ENCODE measurements around the gene IMPG2.
"Not testable (repeated sequence)": the region's sequence is repeated elsewhere in the genome, so short reads cannot be mapped to it uniquely, and the experiment has no call there.

Gene IMPG2

DNA sequence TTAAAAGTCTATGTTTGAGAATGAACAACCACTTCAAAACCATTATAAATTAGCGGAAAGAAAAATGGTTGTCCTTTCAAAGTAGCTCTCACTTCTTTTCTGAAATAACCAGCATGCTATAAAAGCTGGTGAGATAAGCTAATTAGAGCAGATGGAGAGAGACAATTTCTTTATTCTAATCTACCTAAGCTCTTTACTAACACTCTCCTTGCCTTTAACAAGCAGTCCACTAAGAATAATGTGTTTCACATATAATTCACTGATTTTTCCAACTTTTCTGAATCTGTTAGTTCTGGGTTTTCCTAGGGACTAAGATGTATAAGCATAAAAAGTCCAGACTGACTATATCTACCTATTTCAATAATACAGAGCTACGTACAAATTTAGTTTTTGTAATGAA, at the start of gene IMPG2:
IMPG2 (minus strand) TSS at position 101 of the 400 bp plus-strand sequence. CDS start 203 bp downstream, outside the sequence.
- no peak for DNase-seq

DNA sequence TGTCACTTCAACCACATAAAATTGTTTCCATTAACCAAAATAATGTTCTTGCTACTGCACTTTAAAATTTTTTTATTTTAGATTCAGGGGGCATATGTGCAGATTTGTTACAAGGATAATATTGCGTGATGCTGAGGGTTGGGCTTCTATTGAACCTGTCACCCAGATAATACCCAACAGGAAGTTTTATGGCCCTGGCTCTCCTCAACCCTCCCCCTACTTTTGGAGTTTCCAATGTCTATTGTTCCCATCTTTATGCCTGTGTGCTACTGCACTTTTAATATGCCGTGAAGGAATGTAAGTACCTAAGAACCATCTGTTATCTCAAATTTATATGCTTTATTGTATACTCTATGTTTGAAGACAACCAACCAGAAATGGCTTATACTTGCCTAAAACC, 42.0 kb upstream of the IMPG2 start:
- DNase-seq, result no peak

DNA sequence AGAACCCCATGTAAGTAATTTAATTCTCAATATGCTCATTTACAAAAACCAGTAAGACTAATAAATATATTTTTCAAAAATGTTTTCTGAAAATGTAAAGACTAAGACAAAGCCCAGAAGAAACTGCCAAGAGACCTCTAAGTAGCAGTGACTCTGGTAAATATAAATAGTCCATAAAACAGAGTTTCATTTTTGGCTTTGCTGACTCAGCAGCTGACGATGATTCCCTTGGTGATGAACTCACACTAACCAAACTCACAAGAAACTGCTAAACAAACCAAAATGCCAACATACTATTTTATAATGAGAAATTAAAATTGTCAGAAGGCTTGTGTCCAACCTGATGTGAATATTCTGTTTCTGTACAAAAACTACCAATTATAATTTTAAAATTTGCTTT, 31.5 kb upstream of the IMPG2 start:
- DNase-seq, result no peak

DNA sequence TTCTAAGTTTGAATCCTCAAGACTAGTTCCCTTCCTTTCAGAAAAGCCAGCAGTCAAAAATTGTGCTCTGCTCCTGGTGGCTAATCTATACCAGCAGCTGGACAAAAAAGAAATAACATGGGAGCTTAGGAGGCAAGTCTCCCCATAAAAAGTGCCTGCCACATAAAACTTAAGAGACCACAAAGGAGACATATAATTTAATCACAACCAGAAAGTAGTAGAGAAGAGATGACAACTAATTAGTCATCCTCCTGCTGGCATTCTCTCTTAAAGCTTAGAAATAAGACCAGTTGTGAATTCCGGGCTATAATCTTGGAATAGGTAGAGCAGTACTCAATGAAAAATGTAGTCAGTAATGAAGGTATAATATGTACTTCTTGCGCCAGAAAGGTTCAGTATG, 20.2 kb upstream of the IMPG2 start:
- DNase-seq, result no peak

DNA sequence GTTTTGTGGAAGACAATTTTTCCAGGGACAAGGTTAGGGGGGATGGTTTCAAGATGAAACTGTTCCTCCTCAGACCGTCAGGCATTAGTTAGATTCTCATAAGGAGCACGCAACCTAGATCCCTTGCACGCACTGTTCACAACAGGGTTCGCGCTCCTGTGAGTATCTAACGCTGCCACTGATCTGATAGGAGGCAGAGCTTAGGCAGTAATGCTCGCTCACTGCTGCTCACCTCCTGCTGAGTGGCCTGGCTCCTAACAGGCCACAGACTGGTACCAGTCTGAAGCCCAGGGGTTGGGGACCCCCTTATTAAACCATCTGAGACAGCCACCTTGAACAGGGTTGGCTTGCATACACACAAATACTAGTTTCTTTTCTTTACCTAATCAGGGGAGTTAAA, 13.5 kb upstream of the IMPG2 start:
- no peak for DNase-seq

DNA sequence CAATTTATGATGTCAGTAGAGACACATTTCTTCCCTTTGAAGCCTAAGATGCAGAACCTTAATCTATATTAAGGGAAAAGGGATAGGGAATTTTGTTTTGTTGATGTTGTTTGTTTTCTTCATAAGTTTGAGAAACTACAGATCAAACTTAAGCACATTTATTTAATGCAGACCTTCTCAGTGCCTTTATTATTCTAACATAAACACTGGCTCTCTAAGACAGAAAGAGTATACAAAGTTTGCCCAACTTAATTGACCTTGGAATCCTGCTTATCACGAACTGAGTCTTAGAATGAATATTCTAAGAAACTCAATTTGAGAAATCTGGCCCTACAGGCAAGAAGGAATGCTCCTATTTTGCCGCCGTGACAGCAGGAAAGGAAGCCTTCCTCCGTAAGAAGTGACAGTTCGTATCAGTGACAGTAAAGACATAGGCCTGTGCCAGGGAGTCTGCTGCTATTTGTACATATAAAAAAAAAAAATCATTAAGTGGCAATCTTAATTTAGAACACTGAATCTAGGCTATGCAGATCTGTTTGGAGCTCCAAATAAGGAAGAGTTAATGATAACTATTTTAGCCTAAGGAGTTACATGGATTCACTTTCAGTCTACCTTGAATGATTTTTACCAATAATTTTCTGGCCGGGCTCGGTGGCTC, 8.8 kb upstream of the IMPG2 start:
- DNase-seq, result no peak

DNA sequence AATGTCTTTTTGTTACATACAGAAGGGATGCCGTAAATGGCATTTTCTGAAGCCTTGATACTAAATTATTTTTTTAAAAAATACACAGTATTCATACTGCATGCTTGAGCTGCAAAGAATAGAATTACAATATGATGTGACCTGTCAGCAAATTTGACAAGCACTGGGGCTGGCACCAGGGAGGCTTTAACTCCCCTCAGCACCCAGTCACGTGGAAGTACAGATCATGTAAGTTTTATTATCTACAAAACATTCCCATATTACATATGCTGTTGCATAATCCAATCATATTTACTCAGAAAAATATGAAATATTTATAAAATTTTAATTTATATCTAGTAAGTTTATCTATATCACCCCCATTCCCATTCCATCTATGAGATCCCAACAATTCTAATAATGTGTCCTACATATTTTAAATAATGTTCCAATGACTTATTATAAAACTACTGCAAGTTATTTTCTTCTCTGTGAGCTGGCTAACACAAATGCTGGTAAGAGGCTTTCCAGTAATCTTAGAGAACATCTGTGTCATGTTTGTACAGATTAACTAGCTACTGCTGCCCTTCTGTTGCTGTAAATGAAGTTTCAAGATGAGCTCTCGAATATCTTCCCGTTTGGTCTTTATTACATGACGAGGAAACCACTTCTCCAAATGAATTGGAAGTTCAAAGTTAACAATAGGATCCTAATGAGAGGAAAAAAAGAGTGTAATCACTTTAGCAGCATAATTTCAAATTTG, 5.2 kb upstream of the IMPG2 start:
- DNase-seq, result no peak

DNA sequence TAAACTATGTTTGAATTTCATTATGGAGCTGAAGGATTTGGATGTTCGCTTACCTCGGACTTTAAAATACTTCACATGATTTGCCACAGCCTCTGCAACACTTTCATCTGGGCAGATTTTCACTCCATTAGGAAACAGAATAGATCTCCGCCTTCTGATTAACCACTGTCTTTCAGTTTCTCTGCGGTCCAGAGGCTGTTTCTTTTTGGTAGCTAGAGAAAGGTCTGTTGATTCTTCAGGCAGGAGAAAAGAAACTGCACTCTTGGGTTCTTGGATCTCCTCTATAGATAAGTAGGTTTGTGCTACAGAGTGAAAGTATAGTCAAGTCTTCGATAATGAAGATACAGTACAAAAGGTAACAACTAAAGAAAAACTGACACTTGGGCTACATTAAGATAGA, 844 bp downstream of the IMPG2 start:
- DNase-seq, result no peak

DNA sequence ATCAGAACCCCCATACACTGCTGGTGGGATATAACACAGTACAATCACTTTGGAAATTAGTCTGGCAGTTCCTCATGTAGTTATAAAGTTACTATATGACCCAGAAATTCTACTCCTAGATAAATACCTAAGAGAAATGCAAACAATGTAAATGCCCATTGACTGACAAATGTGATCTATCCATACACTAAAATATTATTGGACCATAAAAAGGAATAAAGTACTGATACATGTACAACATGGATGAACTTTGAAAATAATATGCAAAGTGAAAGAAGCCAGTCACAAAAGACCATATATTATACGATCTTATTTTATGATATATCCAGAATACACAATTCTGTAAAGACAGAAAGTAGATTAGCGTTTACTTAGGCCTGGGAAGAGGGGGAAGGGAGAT, 7.8 kb downstream of the IMPG2 start:
- no peak for DNase-seq

DNA sequence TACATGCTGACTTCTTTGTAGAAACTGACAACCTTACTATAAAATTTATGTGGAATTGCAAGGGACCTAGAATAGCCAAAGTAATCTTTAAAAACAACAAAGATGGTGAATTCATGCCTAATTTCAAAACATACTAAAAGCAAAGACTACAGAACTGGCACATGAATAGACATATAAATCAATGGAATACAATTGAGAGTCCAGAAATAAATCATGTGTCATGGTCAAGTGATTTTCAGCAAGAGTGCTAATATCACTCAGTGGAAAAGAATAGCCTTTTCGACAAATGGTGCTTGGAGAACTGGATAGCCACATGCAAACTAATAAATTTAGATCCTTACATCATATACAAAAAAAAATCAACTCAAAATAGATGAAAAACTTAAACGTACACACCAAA, 8.7 kb downstream of the IMPG2 start:
- no peak for DNase-seq

DNA sequence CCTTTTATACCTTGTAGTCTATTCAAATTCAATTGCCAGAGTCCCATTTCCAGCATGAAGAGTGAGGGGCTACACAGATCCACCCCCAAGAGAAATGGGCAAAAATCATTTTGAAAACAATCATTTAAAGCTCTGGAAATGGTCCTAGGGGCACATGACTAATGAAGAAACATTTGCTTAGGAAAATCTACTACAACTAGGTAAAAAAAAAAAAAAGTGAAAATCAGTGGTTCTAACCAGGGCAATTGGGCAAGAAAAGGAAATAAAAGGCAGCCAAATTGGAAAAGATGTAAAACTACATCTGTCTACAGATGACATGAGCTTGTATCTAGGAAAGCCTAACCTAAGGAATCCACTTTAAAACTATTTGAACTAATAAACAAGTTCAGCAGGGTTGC, 9.4 kb downstream of the IMPG2 start:
- DNase-seq, result no peak

DNA sequence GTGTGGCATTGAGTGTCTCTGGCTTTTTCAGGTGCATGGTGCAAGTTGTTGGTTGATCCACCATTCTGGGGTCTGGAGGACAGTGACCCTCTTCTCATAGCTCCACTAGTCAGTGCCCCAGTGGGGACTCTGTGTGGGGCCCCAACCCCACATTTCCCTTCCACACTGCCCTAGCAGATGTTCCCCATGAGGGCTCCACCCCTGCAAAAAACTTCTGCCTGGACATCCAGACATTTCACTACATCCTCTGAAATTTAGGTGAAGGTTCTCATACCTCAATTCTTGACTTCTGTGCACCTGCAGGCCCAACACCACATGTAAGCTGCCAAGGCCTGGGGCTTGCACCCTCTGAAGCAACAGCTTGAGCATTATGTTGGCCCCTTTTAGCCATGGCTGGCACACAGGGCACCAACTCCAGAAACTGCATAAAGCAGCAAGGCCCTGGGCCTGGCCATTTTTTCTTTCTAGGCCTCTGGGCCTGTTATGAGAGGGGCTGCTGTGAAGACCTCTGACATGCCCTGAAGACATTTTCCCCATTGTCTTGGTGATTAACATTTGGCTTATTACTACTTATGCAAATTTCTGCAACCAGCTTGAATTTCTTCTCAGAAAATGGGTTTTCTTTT, 12.1 kb downstream of the IMPG2 start:
- not testable (repeated sequence) for DNase-seq

DNA sequence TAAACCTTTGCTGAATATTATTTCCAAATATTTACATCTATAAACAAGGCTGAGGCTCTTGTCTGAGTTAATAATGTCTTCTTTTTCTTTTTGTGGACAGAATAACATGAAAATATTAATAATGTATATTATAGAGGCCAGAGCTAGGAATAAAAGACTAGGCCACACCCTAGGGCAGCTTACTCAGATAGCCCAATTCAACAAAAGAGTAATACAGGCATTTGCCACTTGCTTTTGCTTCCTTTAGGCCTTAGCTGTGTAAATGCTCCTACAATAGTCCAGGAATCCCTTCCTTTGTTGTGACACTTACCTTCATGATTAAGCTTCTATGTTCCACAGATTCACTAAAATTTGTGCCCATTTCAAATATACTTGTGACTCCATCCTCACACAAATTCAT, 16.5 kb downstream of the IMPG2 start:
- DNase-seq, result no peak

DNA sequence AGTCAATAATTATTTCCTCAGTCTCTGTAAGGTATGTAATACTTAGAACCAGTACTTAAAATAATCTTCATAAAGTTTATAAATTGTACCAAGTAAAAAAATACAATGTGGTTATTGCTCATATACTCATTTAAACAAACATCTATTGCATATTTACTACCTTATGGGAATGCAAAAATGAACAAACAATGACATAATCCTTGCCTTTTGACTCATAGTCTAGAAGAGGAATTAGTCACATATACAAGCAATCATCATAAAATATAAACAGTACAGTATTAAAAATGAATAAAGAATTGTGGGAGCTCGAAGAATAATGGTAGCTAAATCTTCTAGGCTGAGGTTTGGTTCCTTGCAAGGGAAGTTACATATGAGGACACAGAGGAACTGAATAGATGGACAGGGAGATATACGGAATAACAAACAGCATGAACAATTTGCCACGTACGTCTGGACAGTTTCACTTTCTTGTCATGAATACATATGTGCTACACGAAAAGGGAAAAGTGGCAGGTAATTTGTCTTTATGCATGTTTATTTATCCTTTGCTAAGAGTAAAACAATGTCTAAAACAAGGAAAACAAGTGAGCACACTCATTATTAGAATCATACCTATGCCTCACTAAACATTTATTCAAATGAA, 17.2 kb downstream of the IMPG2 start:
- no peak for DNase-seq

DNA sequence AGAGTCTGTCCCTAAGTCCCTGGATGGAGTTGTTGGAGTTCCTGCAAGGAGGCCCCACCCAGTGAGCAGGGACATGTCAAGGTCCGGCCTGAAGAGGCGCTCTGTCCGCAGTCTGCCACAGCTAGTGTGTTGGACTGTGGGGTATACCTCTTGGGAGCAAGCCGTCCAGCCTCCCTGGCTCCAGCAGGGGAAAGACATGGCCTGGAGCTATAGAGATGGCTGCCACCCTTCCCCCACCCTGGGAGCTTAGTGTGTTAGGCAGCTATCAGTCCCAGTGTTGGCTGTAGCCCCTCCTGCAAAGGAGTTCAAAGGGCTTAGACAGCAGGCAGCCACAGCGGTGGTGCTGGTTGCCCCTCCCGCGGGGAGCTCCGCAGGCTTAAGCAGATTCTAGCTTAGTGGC, 20.3 kb downstream of the IMPG2 start:
- DNase-seq, result no peak

DNA sequence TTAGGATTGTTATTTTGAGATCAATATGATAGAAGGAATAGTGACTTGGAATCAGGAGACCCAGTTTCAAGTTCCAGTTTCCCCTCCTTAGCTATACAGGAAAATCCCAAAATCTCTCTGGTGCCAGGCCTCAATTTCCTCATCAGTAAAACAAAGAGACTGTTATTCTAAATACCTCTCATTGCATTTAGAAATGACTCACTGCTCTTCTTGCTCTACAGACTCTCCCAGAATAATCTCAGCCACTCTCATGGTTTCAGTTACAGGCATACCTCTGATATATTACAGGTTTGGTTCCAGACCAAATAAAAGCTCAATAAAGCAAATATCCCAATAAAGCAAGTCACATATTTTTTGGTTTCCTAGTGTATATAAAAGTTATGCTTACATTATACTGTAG, 28.3 kb downstream of the IMPG2 start:
- DNase-seq, result no peak

DNA sequence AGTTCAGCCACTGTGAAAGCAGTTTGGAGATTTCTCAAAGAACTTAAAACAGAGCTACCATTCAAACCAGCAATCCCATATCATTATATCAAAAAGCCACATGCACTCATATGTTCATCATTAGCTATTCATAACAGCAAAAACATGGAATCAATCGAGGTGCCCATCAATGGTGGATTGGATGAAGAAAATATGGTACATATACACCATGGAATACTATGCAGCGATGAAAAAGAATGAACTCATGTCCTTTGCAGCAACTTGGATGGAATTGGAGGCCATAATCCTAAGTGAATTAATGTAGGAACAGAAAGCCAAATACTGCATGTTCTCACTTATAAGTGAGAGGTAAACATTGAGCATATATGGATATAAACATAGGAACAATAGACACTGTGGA, 32.1 kb downstream of the IMPG2 start:
- DNase-seq, result no peak

DNA sequence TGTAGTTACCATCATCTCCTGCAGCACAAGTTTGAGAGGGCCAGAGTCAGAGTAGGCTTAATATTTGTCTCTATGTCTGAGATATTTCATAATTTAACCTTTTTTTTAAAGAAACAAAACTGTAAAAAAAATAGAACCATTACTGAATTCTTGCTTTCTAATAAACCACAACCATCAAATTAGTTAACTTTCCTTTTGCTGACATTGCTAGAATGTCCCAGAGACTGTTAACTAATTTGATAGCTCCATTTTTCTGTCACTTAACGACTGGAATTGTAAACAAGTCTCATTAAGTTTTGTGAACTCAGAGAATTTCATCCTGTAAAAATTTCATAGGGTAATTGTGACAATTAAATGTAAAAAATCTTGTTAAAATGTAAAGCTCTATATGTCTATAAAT, 35.6 kb downstream of the IMPG2 start:
- DNase-seq, result no peak

DNA sequence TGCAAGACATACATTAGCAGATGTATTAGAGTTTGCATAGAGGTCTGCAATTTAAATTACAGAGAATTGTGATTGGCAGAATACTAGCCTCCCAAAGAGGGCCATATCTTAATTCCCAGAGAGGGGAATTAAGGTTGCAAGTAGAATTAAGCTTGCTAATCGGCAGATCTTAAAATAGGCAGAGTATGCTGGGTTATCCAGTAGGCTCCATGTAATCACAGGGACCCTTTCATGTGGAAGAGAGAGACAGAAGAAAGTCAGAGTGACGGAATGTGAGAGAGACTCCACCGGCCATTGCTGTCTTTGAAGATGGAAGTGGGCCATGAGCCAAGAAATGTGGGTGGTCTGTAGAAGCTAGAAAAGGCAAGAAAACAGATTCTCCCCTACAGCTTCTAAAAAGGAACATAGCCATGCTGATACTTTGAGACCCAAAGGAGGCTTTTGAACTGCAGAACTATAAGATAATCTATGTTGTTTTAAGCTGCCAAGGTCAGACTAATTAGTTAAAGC, 38.8 kb downstream of the IMPG2 start:
- DNase-seq, result no peak

DNA sequence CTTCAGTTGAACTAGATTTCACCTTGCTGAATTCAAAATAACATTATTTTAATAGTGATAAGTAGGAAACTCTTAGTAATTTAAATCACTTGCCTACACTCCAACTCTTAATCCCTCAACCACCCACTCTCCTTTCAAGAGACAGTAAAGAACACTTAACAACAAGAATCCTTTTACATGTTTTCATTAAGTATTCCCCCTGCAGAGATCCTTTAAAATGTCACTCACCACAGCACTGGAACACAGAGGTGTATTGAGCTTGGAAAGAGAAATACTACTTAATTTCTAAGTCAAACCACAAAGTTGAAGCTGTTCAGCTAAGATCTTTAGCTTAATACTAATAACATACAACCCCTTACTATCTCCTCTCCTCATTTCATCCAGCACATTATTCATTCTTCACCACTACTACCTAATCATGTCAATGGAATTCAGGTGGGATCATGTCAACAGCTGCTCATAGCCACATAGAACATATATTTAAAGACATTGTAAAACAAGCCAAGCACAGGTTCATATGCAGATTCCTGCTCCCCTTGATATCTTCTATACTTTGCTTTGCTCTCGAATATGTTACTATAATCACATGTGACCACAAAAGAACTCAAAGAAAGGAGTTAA, 40.5 kb downstream of the IMPG2 start:
- DNase-seq, result no peak

DNA sequence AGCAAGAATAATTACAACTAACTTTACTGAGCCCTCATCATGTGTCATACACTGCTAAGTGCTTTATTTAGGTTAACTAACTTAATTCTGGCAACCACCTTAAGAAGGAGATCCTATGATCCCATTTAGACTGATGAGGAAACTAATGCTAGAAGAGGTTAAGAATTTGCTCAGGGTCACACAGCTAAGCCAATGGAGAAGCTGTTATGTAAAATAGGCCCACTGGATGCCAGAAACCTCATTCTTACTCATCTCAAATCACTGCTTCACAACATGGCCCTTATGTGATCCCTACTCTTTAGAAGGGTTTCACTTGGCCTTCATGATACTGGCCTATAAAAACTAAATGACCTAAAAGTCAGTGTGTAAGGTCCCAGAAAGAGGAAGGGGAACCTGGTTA, 41.2 kb downstream of the IMPG2 start:
- no peak for DNase-seq

DNA sequence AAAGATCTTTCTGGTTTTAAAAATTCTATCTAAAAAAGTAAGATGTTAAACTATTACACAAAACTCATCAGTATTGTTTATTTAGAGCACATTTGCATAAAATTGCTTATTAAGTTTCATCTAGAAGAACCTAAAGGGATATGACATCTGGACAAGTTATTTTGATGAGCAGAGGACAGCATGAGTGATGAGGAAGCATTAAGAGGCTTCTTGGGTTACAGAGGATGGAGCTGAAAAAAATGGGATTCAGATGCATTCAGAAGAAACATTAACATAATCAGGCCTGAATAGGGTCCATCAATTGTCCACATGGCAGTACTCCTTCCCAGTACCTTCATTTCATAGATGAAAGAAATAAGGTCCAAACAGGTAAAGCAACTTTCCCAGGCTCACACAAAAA, 41.6 kb downstream of the IMPG2 start:
- DNase-seq, result no peak

DNA sequence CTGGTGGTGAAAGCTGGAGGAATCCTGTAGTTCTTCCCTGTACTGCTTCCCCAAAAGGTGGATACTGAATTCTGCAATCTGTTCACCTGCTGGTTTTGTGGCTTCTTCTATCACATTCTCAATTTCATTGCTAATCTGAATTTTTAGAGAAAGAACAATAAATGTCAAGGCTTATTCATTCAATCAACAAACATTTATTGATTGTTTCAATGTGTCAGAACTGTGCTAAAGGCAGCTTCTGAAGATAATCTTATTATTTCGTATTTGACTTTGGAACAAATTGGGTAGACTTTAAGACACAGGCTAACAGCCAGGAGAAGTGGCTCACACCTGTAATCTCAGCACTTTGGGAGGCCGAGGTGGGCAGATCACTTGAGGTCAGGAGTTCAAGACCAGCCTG, 46.8 kb downstream of the IMPG2 start:
- DNase-seq, result no peak

Measured in SIG-M5 (cell line).